ENCODE results near the gene ADAM12.

GRCh38 chr10:126208726-126209302 lies 179.5 kb downstream of the ADAM12 start:
- TF ChIP-seq CTCF (IDR thresholded peaks at IDR 0.05; ENCODE audit: low read depth, low read length): no peak
- TF ChIP-seq EZH2phosphoT487 (IDR thresholded peaks at IDR 0.05; ENCODE audit: low read depth): no peak

Data from OCI-LY3 (cell line).